ENCODE results near the gene SCLY. TPM values are rescaled to one million over a fixed set of nuclear protein-coding genes. Genes with fewer than 3 reads are reported as not detected.
A peak's percentile ranks its signal among the peaks of the same experiment; 100 is the strongest.

SCLY gene
- total and polyA plus RNA-seq, 8 donors: 5.4 to 12.8 (median 11.4) TPM

DNA sequence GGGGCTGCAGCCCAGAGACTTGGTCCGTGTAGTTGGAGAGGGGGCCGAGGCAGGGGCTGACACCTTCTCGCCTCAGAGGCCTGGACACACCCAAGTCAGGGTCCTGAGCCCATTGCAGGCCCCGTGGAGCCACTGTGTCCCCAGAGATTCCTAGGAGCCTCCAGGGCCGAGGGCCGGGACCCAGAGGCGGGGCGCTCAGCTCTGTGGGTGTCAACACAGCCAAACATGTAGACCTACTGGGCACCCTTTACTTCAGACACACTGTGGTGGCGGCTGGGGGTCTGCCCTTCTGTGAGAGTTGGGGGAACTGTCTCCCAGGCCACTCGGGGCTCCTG lies 38.9 kb downstream of the SCLY start:
- Histone ChIP-seq H3K4me3 (no peak overlapping the region), H3K9me3 (no peaks in the 10 kb centered on the region), H3K4me1 (peaks cover 0 to 19% (median 2%) of the 10 kb centered on the region in 4 donors), H3K36me3 (peaks cover 0 to 4% (median 0%) of the 10 kb centered on the region in 4 donors), H3K27me3 (no peaks in the 10 kb centered on the region), H3K27ac (no peak overlapping the region)
- WGBS, 5 donors: 81 to 95% (median 90%) methylated on average over 4 to 10 of the region's 10 CpGs
- DNase-seq: peak in 1 of 2 donors; percentile 21
- TF ChIP-seq EP300 (IDR thresholded peaks at IDR 0.05) (no peak), CTCF (IDR thresholded peaks at IDR 0.05) (no peak), POLR2A (IDR thresholded peaks at IDR 0.05) (no peak), POLR2AphosphoS5 (IDR thresholded peaks at IDR 0.05) (no peak)
- intact Hi-C loops (cut with DNase I; ENCODE audit: low total_unique reads): no loop called here

DNA sequence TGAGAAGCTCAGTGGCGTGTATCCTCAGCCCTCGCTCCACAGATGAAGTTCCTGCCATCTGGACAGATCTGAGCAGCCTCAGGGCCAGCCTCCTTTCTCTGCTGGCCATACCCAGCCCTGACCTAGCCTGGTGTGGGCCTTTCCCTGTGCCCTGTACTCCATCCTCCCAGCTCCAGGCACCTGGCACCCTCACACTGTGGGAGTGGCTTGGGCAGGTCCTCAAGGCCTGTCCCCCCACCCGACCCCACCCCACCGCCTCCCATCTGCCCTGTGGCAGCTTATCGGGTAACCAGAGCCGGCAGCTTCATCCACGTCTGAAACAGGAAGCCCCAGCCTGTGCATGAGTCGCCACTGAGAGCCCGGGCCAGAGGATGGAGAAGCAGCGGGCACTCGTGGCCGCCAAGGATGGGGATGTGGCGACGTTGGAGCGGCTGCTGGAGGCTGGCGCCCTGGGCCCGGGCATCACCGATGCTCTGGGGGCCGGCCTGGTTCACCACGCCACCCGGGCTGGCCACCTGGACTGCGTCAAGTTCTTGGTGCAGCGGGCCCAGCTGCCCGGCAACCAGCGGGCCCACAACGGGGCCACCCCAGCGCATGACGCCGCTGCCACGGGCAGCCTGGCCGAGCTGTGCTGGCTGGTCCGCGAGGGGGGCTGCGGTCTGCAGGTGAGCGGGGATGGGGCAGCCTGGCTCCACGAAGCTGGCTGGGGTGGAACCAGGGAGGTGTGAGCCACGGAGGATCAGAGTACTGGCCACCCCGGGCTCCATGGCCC lies 39.4 kb downstream of the SCLY start, which contains the start of gene ESPNL:
Gene ESPNL (plus strand): TSS at position 292 of the 772 bp plus-strand sequence. CDS start 80 bp downstream, at position 372.
- Histone ChIP-seq H3K4me1 (peaks cover 0 to 19% (median 2%) of the 10 kb centered on the region in 4 donors), H3K4me3 (no peak within 1 kb of the TSS), H3K27me3 (no peaks in the 10 kb centered on the region), H3K9me3 (no peaks in the 10 kb centered on the region), H3K36me3 (no peaks in the 10 kb centered on the region), H3K27ac (peak within 1 kb of the TSS in 2 of 5 donors; percentile 14 to 64)
- 83 to 89% (median 85%) methylated on average over 11 to 38 of the region's 38 CpGs for WGBS, 5 donors
- TF ChIP-seq CTCF (IDR thresholded peaks at IDR 0.05): no peak
- TF ChIP-seq POLR2A (IDR thresholded peaks at IDR 0.05): no peak
- no peak for TF ChIP-seq EP300 (IDR thresholded peaks at IDR 0.05)
- no peak for TF ChIP-seq POLR2AphosphoS5 (IDR thresholded peaks at IDR 0.05)
- intact Hi-C loops (cut with DNase I; ENCODE audit: low total_unique reads): no loop called here
- DNase-seq: peak in 1 of 2 donors; percentile 23

GRCh38 chr2:238100821-238101771 lies 40.3 kb downstream of the SCLY start:
- WGBS, 5 donors: 81 to 86% (median 84%) methylated on average over 9 to 28 of the region's 28 CpGs
- peak in 1 of 2 donors; percentile 11 for DNase-seq
- Histone ChIP-seq H3K4me1 (peaks cover 0 to 19% (median 2%) of the 10 kb centered on the region in 4 donors), H3K9me3 (no peaks in the 10 kb centered on the region), H3K27me3 (no peaks in the 10 kb centered on the region), H3K36me3 (no peaks in the 10 kb centered on the region), H3K27ac (no peak overlapping the region), H3K4me3 (no peak overlapping the region)
- intact Hi-C loops (cut with DNase I; ENCODE audit: low total_unique reads): no loop called here
- no peak for TF ChIP-seq EP300 (IDR thresholded peaks at IDR 0.05)
- TF ChIP-seq POLR2AphosphoS5 (IDR thresholded peaks at IDR 0.05): no peak
- no peak for TF ChIP-seq POLR2A (IDR thresholded peaks at IDR 0.05)
- no peak for TF ChIP-seq CTCF (IDR thresholded peaks at IDR 0.05)
